HG03159 (cell line): Measurements from ENCODE around the gene HYDIN.

ENCODE experiments used
- ATAC-seq: cut with Tn5 transposase; IDR thresholded peaks from one replicate; pipeline ENCODE4 v1.9.1; 2021; ENCODE audit warnings: mild to moderate bottlenecking, moderate library complexity; ENCODE audit not compliant: unreplicated experiment

HYDIN gene

GRCh38 chr16:71230122-71230845 lies at the start of gene HYDIN:
HYDIN (minus strand) TSS chr16:71230722; CDS start chr16:71186895, 43,827 bp downstream.
- no peak for ATAC-seq

DNA sequence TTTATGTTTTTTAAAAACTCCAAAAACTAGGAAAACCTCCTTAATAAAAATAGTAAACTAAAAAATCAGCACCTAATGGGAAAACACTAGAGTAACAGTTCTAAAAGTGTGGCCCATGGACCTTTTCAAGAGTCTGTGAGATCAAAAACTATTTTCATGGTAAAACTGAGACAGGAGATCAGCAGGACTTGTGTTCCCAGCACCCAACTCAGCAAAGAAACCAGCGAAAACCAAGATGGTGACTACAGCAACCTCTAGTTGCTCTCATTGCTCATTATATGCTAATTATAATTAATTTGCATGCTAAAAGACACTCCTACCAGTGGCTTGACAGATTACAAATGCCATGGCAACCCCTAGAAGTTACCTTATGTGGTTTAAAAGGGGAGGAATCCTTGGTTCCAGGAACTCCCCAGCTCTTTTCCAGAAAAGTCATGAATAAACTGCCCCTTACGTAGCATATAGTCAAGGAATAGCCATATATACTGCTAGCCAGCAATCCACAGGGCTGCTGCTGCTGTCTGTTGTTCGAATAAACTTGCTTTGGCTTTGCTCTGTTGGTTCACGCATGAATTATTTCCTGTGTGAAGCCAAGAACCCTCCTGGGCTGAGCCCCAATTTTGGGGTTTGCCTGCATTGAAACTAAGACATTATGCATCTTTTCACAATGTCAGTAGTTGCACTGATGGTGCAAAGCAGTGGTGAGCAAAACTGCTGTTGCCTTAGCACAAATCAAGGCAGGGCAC lies 46.2 kb upstream of the HYDIN start:
- ATAC-seq: no peak

GRCh38 chr16:71273384-71273783 lies 42.9 kb upstream of the HYDIN start:
- ATAC-seq: no peak

DNA sequence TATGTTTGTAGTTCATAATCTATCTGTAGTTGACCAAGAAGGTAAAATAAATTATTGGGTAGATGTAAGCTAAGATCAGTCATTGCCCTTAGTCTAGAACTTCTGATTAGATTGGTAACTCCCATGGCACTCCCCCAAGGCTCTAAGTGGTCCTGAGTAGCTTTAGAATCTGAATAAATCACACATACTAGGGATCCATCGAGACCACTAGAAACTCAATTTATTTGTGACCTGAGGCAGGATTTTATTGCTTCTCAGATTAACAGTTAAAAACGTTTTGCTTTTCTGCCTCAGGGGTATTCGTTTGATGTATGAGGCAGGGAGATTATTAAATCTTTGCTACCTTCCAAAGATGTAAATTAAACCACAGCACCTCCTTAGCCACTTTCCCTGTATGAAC lies 33.8 kb upstream of the HYDIN start:
- ATAC-seq: no peak

DNA sequence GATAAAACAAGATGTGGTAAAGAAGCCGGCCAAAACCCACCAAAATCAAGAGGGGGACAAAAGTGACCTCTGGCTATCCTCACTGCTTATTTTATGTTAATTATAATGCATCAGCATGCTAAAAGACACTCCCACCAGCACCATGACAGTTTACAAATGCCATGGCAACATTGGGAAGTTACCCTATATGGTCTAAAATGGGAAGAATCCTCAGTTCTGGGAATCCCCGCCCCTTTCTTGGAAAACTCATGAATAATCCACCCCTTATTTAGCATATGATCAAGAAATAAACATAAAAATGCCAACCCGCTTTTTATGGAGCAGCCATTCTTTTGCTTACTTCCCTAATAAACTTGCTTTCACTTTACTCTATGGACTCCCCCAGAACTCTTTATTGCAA lies 33.1 kb upstream of the HYDIN start:
- no peak for ATAC-seq

DNA sequence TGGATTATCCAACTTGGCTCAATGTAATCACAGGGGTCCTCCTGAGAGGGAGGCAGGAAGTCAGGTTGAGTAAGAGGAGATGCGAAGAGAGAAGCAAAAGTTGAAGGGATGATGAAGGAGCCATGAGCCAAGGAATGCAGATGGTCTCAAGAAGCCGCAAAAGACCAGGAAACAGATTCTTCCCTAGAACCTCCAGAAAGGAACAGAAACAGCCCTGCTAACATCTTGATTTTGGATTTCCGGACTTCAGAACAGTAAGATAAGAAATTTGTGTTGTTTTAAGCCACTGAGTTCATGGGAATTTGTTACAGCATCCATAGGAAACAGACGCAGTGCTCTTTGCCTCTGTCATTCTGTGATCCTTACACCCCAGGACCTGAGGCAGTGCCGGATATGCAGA lies 31.9 kb upstream of the HYDIN start:
- no peak for ATAC-seq

- no peak for ATAC-seq
Observed at GRCh38 chr16:71260995-71261394, 30.5 kb upstream of the HYDIN start.

GRCh38 chr16:71259086-71259485 lies 28.6 kb upstream of the HYDIN start:
- ATAC-seq: no peak

DNA sequence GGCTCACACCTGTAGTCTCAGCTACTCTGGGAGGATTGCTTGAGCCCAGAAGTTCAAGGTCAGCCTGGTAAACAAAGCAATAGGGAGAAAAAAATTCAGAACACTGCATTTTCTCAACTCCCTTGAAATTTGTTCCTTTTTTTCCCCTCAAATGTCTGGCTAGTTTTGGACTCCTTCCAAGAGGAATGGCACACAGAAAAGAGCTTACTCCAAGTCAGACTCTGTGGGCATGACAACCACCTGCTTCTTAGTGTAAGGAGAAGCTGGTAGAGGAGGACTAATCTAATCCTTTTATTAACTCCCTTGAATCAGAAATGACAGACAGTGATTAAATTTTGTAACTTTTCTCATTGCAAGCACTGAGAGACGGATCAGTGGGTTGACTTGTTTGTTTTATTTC lies 27.9 kb upstream of the HYDIN start:
- no peak for ATAC-seq

DNA sequence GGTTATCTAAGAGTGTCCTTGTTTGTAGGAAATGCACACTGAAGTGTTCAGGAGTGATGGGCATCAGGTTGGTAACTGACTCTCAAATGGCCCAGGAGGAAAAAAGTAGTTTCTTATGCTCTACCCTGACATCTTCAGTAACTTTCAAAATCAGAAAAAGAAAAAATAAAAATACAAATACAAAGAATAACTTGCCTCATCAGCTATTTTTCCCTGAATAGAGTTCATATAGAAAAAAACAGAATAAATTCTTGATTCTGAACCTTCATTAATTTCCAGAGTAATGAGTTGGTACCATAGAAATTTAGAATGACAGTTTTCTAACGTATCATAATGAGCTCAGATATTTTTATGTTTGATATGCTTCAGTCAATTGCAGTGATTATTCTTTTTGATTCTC lies 27.2 kb upstream of the HYDIN start:
- no peak for ATAC-seq

GRCh38 chr16:71255721-71256120 lies 25.2 kb upstream of the HYDIN start:
- ATAC-seq: no peak

DNA sequence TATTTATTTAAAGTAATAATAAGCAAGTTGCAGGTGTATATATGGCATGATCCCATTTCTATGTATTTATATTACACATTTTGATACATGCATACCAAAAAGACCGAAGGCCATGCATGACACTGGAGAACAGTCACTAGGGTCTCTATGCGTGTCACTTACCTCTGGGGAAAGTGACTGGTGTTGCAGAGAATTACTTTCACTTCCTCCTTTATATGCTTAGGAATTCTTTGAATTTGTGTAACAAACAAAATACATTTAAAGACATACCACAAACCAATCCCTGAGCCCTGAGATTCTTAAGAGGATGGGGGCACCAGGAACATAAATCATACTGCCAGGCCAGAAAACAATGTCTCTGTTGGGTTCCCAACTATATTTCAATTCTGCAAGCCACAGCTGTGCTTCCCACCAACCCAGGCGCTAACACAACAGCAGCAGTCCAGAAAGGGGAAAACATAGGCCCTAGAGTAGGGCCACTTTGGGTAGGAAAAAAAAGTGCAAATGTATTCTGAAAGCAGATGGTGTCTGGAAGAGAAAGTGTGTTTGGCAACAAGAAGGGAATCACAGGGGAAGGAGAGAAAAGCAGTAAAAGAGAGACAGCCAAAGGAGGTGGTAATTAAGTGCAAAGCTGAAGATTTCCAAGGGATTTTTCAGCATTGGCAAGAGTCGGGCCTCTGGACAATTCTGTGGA lies 24.5 kb upstream of the HYDIN start:
- no peak for ATAC-seq

DNA sequence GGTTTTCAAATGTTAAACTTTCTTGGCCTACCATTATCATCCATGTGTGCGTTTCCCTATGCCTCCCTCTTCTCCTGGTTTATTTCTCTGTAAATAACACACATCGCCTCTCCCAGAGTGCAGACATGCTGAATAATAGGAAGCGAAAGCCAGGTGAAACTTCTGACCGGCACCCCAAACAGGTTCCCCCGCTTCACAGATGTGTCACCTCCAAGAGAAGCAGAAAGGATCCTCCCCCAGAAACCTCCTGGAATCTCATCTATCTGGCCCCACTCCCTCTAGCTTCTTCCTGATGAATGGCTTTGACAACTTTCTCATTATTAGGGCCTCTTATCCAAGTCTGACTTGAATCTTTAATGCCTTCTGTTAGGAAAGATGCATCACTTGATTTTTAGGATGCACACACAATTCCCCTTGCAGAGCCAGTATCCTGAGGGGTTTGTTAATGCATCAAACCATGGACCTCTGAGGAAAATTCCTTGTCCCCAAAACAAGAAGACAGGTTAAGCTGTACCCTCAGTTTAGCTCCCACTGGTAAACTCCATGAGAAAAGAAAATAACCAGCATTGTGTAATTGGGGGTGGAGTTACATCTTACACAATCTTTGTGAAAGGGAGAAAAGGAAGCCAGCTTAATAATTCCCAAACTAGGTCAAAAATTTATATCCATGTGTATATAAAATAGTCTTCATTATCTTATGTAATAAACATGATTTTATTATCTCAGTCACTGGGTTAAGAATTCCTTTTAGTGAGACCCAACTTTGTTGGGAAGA lies 20.1 kb upstream of the HYDIN start:
- no peak for ATAC-seq

- ATAC-seq: no peak
Observed at GRCh38 chr16:71249399-71249798, 18.9 kb upstream of the HYDIN start.

DNA sequence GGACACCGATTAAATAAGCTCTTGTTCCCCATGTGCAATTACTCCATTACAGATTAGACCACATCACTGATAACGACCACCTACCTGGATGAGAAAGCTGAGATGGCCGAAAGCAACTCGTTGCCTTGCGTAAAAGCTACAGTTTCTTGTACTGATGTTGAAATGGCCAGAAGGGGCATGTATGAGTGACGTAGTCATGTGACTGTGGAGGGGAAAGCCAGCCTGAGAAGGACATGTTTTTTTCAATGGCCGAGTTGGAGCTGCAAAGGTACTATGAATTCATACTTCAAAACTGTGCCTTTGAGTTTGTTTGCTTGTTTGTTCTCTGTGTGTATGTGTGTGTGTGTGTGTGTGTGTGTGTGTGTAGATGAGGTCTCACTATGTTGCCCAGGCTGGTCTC lies 17.0 kb upstream of the HYDIN start:
- no peak for ATAC-seq

- ATAC-seq: no peak
Observed at GRCh38 chr16:71246309-71246708, 15.8 kb upstream of the HYDIN start.

DNA sequence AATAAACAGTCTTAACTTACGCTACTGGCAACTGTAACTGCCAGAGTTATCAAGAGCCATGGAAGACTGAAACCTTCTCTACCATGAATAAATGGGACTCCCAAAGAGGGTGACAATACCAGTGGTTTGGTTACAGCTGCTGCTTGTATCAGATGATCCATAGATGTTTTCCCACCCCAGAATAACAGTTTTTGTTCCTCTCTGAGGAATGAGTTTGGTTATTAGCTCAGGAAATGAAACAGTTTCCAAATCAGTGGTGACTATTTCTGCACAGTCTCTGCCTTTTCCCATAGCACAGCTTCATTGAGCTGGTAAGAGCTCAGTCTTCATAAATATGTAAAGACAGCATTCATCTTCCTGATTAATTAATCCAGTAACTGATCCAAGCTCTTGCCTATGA lies 14.0 kb upstream of the HYDIN start:
- ATAC-seq: no peak

GRCh38 chr16:71242601-71243000 lies 12.1 kb upstream of the HYDIN start:
- ATAC-seq: no peak

- ATAC-seq: no peak
Observed at GRCh38 chr16:71242036-71242435, 11.5 kb upstream of the HYDIN start.

- no peak for ATAC-seq
Observed at GRCh38 chr16:71229344-71229743, 1.2 kb downstream of the HYDIN start.
